Measurements from ENCODE around the gene EXOC4. TPM values are rescaled to one million over a fixed set of nuclear protein-coding genes. Genes with fewer than 3 reads are reported as not detected.

Gene EXOC4
- total RNA-seq, 2 donors from 2014 or later = 52.4 to 74.0 TPM

- DNase-seq (ENCODE audit: low spot score in 2 of 2) (no peak), ATAC-seq (no peak)
- no peak overlapping the region for H3K27ac Mint-ChIP-seq
- no peaks in the 10 kb centered on the region for H3K9me3 Mint-ChIP-seq
- H3K36me3 Mint-ChIP-seq = no peaks in the 10 kb centered on the region
Observed at GRCh38 chr7:134019251-134019650, 766.4 kb downstream of the EXOC4 start.

- DNase-seq (ENCODE audit: low spot score in 2 of 2) = no peak
- ATAC-seq = no peak
Observed at GRCh38 chr7:134021836-134022235, 769.0 kb downstream of the EXOC4 start.

GRCh38 chr7:134022286-134022911, 769.5 kb downstream of the EXOC4 start:
- ATAC-seq = no peak

More at GRCh38 chr7:134021836-134022235, 769.0 kb downstream of the EXOC4 start:
- Mint-ChIP-seq H3K9me3 (no peaks in the 10 kb centered on the region), H3K36me3 (no peaks in the 10 kb centered on the region), H3K27ac (no peak overlapping the region)

GRCh38 chr7:134024739-134025138, 771.9 kb downstream of the EXOC4 start:
- Mint-ChIP-seq H3K36me3 (peaks cover 0 to 5% of the 10 kb centered on the region in 2 donors), H3K9me3 (peaks cover 0 to 4% of the 10 kb centered on the region in 2 donors), H3K27ac (no peak overlapping the region)
- no peak for DNase-seq (ENCODE audit: low spot score in 2 of 2)
- ATAC-seq = no peak

More at GRCh38 chr7:134022286-134022911, 769.5 kb downstream of the EXOC4 start:
- H3K9me3 Mint-ChIP-seq = no peaks in the 10 kb centered on the region
- H3K27ac Mint-ChIP-seq = no peak overlapping the region
- DNase-seq (ENCODE audit: low spot score in 2 of 2) = no peak
- H3K36me3 Mint-ChIP-seq = no peaks in the 10 kb centered on the region

GRCh38 chr7:134028853-134029252, 776.0 kb downstream of the EXOC4 start:
- ATAC-seq = no peak
- H3K27ac Mint-ChIP-seq = no peak overlapping the region
- peaks cover 0 to 4% of the 10 kb centered on the region in 2 donors for H3K9me3 Mint-ChIP-seq
- peaks cover 0 to 5% of the 10 kb centered on the region in 2 donors for H3K36me3 Mint-ChIP-seq
- DNase-seq (ENCODE audit: low spot score in 2 of 2) = no peak

- Mint-ChIP-seq H3K9me3 (peaks cover 0 to 4% of the 10 kb centered on the region in 2 donors), H3K36me3 (peaks cover 0 to 5% of the 10 kb centered on the region in 2 donors), H3K27ac (no peak overlapping the region)
- DNase-seq (ENCODE audit: low spot score in 2 of 2) (no peak), ATAC-seq (no peak)
Observed at GRCh38 chr7:134029743-134030142, 776.9 kb downstream of the EXOC4 start.

GRCh38 chr7:134030460-134030865, 777.6 kb downstream of the EXOC4 start:
- Mint-ChIP-seq H3K36me3 (peaks cover 0 to 5% of the 10 kb centered on the region in 2 donors), H3K9me3 (peaks cover 0 to 4% of the 10 kb centered on the region in 2 donors), H3K27ac (no peak overlapping the region)
- ATAC-seq (no peak), DNase-seq (ENCODE audit: low spot score in 2 of 2) (no peak)

GRCh38 chr7:134031835-134032617, 779.1 kb downstream of the EXOC4 start:
- H3K9me3 Mint-ChIP-seq = peaks cover 0 to 4% of the 10 kb centered on the region in 2 donors
- H3K27ac Mint-ChIP-seq = no peak overlapping the region
- DNase-seq (ENCODE audit: low spot score in 2 of 2) (no peak), ATAC-seq (no peak)
- peaks cover 0 to 5% of the 10 kb centered on the region in 2 donors for H3K36me3 Mint-ChIP-seq

GRCh38 chr7:134034652-134035051, 781.8 kb downstream of the EXOC4 start:
- H3K27ac Mint-ChIP-seq = no peak overlapping the region
- no peak for ATAC-seq

GRCh38 chr7:134037991-134038390, 785.1 kb downstream of the EXOC4 start:
- H3K27ac Mint-ChIP-seq = no peak overlapping the region
- H3K9me3 Mint-ChIP-seq = no peaks in the 10 kb centered on the region
- DNase-seq (ENCODE audit: low spot score in 2 of 2) = no peak
- ATAC-seq = no peak
- no peaks in the 10 kb centered on the region for H3K36me3 Mint-ChIP-seq

More at GRCh38 chr7:134034652-134035051, 781.8 kb downstream of the EXOC4 start:
- H3K9me3 Mint-ChIP-seq = no peaks in the 10 kb centered on the region
- no peaks in the 10 kb centered on the region for H3K36me3 Mint-ChIP-seq
- no peak for DNase-seq (ENCODE audit: low spot score in 2 of 2)

- Mint-ChIP-seq H3K9me3 (no peaks in the 10 kb centered on the region), H3K36me3 (peaks cover 4 to 6% of the 10 kb centered on the region in 2 donors), H3K27ac (no peak overlapping the region)
- no peak for ATAC-seq
- no peak for DNase-seq (ENCODE audit: low spot score in 2 of 2)
Observed at GRCh38 chr7:134040988-134041387, 788.1 kb downstream of the EXOC4 start.

- H3K9me3 Mint-ChIP-seq = no peaks in the 10 kb centered on the region
- peaks cover 4 to 6% of the 10 kb centered on the region in 2 donors for H3K36me3 Mint-ChIP-seq
- DNase-seq (ENCODE audit: low spot score in 2 of 2) = no peak
- no peak for ATAC-seq
- H3K27ac Mint-ChIP-seq = no peak overlapping the region
Observed at GRCh38 chr7:134041477-134041876, 788.6 kb downstream of the EXOC4 start.

GRCh38 chr7:134042307-134042706, 789.4 kb downstream of the EXOC4 start:
- DNase-seq (ENCODE audit: low spot score in 2 of 2) = no peak
- H3K36me3 Mint-ChIP-seq = peaks cover 4 to 6% of the 10 kb centered on the region in 2 donors
- no peak for ATAC-seq
- no peaks in the 10 kb centered on the region for H3K9me3 Mint-ChIP-seq
- H3K27ac Mint-ChIP-seq = no peak overlapping the region

- peaks cover 4 to 6% of the 10 kb centered on the region in 2 donors for H3K36me3 Mint-ChIP-seq
- no peaks in the 10 kb centered on the region for H3K9me3 Mint-ChIP-seq
- ATAC-seq (no peak), DNase-seq (ENCODE audit: low spot score in 2 of 2) (no peak)
- H3K27ac Mint-ChIP-seq = no peak overlapping the region
Observed at GRCh38 chr7:134044682-134045081, 791.8 kb downstream of the EXOC4 start.

GRCh38 chr7:134045716-134046115, 792.8 kb downstream of the EXOC4 start:
- H3K27ac Mint-ChIP-seq = no peak overlapping the region
- no peaks in the 10 kb centered on the region for H3K9me3 Mint-ChIP-seq
- no peak for ATAC-seq
- H3K36me3 Mint-ChIP-seq = peaks cover 4 to 6% of the 10 kb centered on the region in 2 donors
- no peak for DNase-seq (ENCODE audit: low spot score in 2 of 2)

GRCh38 chr7:134046594-134047128, 793.8 kb downstream of the EXOC4 start:
- no peak for DNase-seq (ENCODE audit: low spot score in 2 of 2)
- peaks cover 0 to 4% of the 10 kb centered on the region in 2 donors for H3K9me3 Mint-ChIP-seq
- peaks cover 4 to 6% of the 10 kb centered on the region in 2 donors for H3K36me3 Mint-ChIP-seq
- ATAC-seq = no peak
- H3K27ac Mint-ChIP-seq = no peak overlapping the region

- ATAC-seq (no peak), DNase-seq (ENCODE audit: low spot score in 2 of 2) (no peak)
- peaks cover 0 to 4% of the 10 kb centered on the region in 2 donors for H3K9me3 Mint-ChIP-seq
- no peak overlapping the region for H3K27ac Mint-ChIP-seq
- H3K36me3 Mint-ChIP-seq = peaks cover 4 to 6% of the 10 kb centered on the region in 2 donors
Observed at GRCh38 chr7:134047675-134048074, 794.8 kb downstream of the EXOC4 start.

Data from activated naive CD4-positive, alpha-beta T cell treated with anti-CD3 and anti-CD28 coated beads, Interleukin-2, amount 50 U/mL, for 72 hours (primary cell).